HG02588 (cell line): Measurements from ENCODE around the gene ANXA8L1.
"Not testable (repeated sequence)": the region's sequence is repeated elsewhere in the genome, so short reads cannot be mapped to it uniquely, and the experiment has no call there.

Source experiments
- ATAC-seq: cut with Tn5 transposase; IDR thresholded peaks from one replicate; pipeline ENCODE4 v1.9.1; 2021; ENCODE audit warnings: mild to moderate bottlenecking, moderate library complexity; ENCODE audit not compliant: unreplicated experiment

The ANXA8L1 gene

DNA sequence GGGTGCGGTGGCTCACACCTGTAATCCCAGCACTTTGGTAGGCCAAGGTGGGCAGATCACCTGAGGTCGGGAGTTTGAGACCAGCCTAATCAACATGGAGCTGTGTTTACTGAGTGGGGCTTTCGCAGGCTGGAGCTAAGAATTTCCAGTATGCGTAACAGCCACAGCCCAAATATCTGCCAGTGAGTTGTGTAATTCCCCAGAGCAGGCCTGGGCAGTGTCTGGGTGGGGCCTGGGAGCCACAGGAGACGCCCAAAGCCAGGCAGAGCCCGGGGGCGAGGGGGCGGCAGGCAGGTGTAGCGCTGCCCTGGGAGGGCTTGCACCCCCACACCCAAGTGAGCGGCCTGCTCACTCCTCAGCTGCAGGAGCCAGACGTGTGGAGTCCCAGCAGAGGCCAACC, at the start of gene ANXA8L1:
Gene ANXA8L1 (plus strand): TSS at position 371 of the 400 bp plus-strand sequence. CDS start 76 bp downstream, outside the sequence.
- ATAC-seq: not testable (repeated sequence)

- ATAC-seq: no peak
These were observed 49.5 kb upstream of the ANXA8L1 start for GRCh38 chr10:46326066-46326465.

- no peak for ATAC-seq
These were observed 48.6 kb upstream of the ANXA8L1 start for GRCh38 chr10:46326971-46327370.

DNA sequence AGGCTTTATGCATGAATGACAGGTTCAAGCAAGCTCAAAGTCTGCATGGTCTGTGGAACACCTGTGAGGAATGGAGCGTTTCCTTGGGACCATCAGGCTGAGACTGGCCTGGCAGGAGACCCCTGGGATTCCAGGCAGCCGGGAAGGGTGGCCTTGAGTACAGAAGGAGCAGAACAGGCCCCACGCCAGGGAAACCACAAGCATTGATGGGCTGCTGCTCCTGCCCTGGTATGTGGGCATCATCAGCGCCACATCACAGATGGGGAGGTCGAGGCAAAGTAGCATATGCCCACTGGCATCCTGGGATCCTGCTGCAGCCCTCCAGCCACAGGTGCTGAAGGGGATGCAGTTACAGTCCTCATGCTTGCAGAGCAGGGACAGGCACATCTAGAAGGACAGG, 47.9 kb upstream of the ANXA8L1 start:
- no peak for ATAC-seq

- ATAC-seq: no peak
These were observed 46.5 kb upstream of the ANXA8L1 start for GRCh38 chr10:46328853-46329689.

- ATAC-seq: no peak
These were observed 45.9 kb upstream of the ANXA8L1 start for GRCh38 chr10:46329690-46330016.

- ATAC-seq: no peak
These were observed 44.7 kb upstream of the ANXA8L1 start for GRCh38 chr10:46330894-46331293.

DNA sequence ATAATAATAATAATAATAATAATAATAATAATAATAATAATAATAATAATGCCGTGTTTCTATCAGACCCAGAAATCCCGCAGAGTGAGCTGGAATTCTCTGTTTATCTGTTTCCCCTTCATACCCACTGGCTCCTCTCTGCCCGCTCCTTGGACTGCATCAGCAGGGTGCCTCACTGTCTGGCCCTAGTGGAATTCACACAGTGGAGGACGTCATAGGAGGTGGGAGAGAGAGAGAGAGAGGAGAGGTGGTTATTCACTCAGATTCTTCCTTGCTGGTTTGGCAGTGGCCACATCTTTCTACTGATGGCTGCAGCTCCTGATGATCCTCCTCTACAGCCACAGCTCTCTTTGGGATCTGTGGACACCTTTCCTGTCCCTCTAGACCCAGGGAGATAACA, 10.1 kb upstream of the ANXA8L1 start:
- not testable (repeated sequence) for ATAC-seq

GRCh38 chr10:46367209-46367608, 8.4 kb upstream of the ANXA8L1 start:
- ATAC-seq: not testable (repeated sequence)

GRCh38 chr10:46367666-46368240, 7.8 kb upstream of the ANXA8L1 start:
- ATAC-seq: not testable (repeated sequence)

- not testable (repeated sequence) for ATAC-seq
These were observed 6.6 kb upstream of the ANXA8L1 start for GRCh38 chr10:46368956-46369355.

- ATAC-seq: not testable (repeated sequence)
These were observed 1.2 kb upstream of the ANXA8L1 start for GRCh38 chr10:46374410-46374809.

- ATAC-seq: not testable (repeated sequence)
These were observed 1.4 kb downstream of the ANXA8L1 start for GRCh38 chr10:46377022-46377421.

DNA sequence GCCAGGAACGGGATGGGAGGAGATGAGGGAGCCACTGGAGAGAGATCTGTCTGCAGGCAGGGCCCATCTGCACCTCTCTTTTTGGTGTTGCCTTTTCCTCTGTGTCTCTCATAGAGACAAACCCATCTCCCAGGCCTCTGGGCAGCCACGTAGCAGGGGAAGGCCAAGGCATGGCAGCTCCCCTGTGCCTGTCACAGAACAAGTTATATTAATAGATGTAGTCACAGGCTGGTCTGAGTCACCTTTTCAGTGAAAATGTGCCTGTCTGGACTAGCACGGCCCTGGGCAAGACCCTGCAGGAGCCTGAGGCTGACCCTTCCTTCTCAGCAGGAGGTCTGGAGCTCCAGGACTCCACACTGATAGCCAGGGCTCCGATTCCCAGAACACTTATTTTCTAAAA, 2.1 kb downstream of the ANXA8L1 start:
- ATAC-seq: not testable (repeated sequence)

DNA sequence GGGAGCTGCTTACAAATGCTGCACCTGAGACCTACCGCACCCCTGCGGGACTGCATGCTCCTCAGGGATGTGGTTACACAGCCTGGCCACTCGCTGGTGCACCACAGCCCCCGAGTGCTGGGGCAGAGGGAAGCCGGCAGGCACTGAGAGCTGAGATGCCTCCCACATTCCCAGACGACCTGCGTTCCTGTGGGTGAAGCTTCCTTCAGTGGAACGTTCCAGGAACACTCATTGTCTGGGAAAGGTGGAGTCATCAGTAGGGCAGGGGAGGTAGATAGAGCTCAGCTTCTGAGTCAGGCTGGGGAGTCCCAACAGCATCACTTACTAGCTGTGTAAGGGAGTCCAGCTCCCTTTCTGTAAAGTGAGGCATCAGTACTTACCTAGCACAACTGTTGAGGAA, 2.5 kb downstream of the ANXA8L1 start:
- ATAC-seq: not testable (repeated sequence)

GRCh38 chr10:46379233-46379848, 3.8 kb downstream of the ANXA8L1 start:
- not testable (repeated sequence) for ATAC-seq

DNA sequence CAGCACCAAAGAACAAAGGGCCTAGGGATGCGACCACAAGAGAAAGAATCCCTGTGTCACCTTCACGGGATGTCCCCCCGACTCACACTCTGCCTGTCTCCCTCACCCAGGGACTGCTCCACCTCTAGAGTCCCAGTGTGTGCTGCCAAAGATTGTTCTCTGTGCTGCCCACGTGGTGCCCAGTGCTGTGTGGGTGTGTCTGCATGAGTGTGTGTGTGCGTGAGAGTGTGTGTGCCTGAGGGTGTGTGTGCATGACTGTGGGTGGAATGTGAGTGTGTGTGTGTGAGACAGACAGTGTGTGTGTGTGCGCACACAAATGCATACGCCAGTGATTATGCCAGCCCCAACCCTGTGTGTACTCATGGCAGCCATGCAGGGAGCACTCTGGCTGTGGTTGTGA, 10.3 kb downstream of the ANXA8L1 start:
- not testable (repeated sequence) for ATAC-seq

DNA sequence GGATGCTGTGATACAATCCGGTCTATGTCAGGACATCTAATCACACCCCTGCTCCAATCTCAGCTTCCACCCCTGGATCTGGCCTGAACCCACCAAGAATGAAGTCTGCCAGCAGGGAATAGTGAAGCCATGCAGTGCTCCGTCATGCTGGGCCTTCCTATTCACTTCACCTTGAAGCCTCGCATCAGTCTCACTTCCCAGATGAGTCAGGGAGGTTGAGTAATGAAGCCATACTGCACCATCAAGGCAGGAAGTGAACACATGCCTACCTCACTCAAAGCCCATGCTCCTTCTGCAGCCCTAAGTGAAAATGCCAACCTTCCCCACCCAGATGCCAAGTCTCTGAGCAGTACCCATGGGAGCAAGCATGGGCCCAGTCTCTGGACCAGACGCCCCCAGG, 11.1 kb downstream of the ANXA8L1 start:
- ATAC-seq: not testable (repeated sequence)

GRCh38 chr10:46387309-46387902, 11.8 kb downstream of the ANXA8L1 start:
- not testable (repeated sequence) for ATAC-seq

DNA sequence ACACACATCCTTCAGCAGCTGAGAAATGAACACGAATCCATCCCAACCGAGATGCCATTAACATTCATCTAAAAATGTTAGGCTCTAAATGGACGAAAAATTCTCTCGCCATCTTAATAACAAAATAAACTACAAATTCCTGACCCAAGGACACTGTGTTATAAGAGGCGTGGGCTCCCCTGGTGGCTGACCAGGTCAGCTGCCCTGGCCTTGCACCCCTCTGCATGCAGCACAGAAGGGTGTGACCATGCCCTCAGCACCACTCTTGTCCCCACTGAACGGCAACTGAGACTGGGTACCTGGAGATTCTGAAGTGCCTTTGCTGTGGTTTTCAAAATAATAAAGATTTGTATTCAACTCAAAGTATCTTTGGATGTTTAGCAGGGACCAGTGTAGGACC, 15.8 kb downstream of the ANXA8L1 start:
- not testable (repeated sequence) for ATAC-seq

DNA sequence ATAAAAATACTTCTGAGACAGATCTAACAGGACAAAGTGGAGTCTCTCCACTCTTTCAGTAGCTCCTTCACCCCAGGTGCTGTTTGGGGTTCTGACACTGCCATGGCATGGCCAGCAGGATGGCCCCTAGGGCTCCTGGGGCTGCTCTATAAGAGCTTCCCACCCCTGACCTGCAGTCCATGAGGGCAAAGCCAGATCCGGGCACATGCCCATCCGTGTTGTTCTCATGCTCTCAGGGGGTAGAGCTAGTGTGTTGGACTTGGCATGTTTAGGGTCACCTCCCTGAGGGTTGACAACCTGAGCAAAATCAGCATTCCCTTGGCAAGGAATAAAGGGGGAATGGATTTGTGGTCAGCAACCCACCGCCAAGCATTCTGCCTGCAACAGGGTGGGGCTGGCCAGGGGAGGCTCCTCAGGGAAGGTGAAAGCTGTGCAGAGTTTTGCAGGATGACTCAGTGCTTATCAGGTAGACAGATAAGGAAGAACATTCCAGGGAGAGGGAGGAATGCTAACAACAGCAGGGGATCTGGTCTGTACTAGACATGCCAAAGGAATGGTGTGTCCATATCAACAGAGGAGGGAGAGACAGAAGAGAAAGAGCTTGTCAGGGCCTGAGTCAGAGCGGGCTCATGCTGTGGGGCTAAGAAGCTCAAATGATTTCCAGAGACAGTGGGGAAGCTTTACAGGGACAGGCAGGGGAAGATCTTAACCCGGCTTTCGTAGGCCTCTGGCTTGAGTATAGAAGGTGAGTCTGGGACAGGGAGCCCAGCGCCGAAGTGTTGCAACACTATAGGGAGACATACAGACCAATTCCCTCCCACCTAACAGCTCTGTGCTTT, 21.1 kb downstream of the ANXA8L1 start:
- ATAC-seq: not testable (repeated sequence)
